HG03342 (cell line): ENCODE measurements around the gene MEPCE.
A peak's percentile ranks its signal among the peaks of the same experiment; 100 is the strongest.
"Not testable (repeated sequence)": the region's sequence is repeated elsewhere in the genome, so short reads cannot be mapped to it uniquely, and the experiment has no call there.

Experiments used
- ATAC-seq: cut with Tn5 transposase; IDR thresholded peaks from one replicate; pipeline ENCODE4 v1.9.1; 2021; ENCODE audit warnings: mild to moderate bottlenecking, moderate library complexity; ENCODE audit not compliant: unreplicated experiment

The MEPCE gene

DNA sequence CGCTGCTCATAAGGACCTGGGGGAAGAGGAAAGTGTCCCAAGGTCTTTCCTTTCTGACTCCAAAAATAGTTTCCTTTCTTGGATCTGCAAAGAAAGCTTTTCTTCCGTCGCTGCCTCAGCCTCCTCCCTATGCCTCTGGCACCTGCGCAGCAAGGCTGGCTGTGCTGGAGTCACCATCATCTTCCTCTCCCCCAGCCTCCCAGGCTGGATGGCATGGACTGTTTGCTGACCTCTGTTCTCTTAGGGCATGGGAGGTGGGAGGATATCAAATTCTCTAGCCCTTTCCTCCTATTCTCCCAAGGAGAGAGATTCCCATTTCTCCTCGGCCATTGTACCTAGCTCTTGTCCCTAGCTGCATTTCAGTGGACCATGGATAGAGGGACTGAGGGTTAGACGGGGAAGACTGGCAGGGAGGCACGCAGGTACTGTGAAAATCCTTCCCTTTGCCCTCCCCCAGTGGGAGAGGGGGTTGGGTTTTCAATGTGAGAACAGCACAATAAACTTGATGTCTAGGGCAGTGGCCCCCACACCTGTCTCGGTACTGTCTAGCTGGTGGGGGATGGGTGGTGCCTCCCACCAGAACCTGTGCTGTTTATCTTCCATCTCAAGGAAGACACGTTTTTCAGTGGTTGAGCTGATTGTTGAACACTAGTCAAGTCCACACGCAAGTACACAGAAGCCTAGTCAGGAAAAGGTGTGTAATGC is 4.1 kb downstream of the MEPCE start:
- ATAC-seq, result no peak

DNA sequence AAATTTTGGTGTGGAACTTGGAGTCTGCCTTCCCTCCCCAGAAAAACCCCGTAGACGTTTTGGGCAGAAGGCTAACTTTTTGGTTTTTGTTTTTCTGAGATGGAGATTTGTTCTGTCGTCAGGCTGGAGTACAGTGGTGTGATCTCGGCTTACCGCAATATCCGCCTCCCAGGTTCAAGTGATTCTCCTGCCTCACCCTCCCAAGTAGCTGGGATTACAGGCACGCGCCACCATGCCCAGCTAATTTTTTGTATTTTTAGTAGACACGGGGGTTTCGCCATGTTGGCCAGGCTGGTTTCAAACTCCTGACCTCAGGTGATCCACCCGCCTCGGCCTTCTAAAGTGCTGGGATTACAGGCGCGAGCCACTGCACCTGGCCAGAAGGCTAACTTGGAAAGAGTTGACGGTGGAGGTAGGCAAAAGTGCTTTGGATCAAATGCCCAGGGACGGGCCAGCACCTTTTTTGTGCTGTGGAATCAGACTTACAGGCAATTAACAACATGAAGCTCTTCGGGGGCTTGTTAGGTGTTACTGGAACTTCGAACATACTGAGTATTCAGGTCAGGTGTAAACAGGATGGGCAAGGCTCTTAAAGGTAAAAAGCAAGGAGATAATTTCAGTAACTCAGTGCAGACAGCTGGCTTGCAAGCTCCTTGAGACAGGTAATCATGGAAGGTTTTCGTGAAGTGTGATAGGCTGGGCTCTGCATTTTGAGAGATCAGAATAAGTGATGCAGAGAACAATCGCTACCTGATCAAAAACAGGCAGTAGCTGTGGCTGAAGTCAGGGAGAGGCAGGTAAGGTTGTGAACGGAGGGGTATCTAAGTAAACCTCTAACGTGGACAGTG is 4.9 kb downstream of the MEPCE start:
- ATAC-seq, result no peak

DNA sequence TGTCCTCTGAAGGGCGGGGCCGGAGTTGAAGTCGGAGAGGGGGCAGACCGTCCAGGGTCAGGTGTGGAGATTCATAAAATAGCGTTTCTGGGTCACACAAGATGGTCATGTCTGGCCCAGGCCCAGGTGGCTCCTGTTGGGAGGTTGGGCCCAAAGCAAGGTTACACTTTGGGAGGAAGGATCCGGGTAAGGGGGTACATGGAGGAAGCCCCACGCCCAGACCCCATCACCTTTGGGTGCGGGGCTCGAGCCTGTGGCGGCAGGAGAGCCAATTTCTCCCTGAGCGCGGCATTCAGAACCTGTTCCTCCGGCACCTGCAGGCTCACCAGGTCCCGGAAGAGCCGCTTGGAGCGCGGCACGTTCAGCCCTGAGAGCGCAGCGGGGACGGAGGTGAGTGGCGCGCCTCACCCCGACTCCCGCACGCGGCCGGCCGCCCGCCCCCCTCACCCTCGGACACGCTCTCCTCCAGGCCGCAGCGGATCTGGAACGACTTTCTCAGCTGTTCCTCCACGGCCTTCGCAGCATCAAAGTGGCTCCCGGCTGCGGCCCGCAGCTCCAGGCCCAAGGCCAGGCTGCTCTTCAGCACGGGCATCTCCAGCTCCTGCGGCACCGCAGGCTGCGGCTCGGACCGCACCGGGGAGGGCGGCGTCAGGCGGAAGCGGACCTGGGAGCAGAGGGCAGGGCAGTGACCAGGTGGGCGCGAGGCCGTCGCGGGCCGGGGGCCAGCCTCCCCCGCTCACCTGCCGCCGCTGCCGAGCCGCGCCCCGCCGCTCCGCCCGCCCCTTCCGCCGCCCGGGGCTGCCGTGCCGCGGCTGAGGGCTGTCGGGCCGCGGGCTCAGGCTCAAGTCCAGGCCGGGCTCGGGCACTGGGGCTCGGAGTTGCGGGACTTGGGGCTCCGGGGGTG is 6.0 kb downstream of the MEPCE start:
- ATAC-seq, result peak; percentile 27

DNA sequence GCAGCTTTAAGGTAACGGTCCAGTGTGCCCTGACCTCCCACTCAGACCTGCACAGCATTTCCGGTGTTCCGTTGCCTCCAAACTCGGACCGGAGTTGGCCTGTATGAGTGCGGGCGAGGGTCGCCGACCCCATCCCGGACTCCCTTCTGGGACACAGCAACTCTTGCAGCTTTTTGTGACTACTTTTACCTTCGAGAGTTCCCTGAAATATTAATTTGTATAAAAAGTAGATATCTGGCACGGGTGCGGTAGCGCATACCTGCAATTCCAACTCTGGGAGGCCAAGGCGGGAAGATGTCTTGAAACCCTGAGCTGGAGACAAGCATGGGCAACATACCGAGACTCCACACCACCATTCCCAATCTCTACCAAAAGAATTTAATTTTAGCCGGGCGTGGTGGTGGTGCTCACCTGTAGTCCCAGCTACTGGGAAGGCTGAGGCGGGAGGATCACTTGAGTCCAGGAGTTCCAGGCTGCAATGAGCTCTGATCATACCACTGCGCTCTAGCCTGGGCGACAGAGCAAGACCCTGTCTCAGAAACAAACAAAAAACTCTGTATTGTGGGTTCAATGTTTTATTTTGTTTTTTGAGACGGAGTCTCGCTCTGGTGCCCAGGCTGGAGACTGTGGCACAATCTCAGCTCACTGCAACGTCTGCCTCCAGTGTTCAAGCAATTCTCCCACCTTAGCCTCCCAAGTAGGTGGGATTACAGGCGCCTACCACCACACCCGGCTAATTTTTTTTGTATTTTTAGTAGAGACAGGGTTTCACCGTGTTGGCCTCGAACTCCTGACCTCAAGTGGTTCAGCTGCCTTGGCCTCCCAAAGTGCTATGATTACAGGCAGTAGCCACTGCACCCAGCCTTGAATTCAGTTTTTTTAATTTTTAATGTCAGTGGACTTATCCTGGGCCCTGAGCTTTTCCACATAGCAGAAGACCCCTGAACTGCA is 7.8 kb downstream of the MEPCE start:
- no peak for ATAC-seq

DNA sequence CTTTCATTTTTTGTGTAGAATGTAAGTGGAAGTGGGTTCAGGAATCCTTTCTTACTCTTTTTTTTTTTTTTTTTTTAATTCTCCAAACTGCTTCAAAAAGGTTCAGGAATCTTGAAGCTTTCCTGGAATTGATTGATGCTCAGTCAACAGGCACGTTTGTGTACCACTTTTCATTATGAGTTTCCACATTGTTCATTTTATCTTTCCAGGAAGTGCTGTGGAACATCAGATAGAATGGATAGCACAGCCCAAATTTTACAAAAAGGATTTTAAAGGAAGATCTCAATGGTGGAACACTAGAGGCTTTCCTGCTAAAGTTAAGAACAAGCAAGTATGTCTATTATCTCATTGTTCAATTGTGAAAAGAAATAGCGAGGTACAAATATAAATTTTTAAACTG is 8.5 kb downstream of the MEPCE start:
- ATAC-seq, result no peak

DNA sequence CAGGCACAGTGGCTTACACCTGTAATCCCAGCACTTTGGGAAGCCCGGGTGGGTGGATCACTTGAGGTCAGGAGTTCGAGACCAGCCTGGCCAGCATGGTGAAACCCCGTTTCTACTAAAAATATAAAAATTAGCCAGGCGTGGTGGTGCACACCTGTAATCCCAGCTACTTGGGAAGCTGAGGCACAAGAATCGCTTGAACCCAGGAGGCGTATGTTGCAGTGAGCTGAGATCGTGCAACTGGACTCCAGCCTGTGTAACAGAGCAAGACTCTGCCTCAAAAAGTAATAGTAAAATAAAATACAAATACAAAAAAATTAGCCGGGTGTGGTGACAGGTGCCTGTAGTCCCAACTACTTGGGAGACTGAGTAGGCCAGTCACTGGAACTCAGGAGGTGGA is 9.1 kb downstream of the MEPCE start:
- not testable (repeated sequence) for ATAC-seq

DNA sequence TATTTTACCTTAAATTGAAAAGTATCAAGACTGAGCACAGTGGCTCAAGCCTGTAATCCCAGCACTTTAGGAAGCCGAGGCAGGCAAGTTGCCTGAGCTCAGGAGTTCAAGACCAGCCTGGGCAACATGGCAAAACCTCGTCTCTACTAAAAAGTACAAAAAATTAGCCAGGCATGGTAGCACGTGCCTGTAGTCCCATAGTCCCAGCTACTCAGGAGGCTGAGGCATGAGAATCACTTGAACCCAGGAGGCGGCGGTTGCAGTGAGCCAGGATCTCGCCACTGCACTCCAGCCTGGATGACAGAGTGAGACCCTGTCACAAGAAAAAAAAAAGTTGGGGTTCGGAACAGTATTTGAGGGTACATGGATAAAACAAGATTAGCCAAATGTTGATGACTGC is 9.6 kb downstream of the MEPCE start:
- ATAC-seq, result not testable (repeated sequence)

DNA sequence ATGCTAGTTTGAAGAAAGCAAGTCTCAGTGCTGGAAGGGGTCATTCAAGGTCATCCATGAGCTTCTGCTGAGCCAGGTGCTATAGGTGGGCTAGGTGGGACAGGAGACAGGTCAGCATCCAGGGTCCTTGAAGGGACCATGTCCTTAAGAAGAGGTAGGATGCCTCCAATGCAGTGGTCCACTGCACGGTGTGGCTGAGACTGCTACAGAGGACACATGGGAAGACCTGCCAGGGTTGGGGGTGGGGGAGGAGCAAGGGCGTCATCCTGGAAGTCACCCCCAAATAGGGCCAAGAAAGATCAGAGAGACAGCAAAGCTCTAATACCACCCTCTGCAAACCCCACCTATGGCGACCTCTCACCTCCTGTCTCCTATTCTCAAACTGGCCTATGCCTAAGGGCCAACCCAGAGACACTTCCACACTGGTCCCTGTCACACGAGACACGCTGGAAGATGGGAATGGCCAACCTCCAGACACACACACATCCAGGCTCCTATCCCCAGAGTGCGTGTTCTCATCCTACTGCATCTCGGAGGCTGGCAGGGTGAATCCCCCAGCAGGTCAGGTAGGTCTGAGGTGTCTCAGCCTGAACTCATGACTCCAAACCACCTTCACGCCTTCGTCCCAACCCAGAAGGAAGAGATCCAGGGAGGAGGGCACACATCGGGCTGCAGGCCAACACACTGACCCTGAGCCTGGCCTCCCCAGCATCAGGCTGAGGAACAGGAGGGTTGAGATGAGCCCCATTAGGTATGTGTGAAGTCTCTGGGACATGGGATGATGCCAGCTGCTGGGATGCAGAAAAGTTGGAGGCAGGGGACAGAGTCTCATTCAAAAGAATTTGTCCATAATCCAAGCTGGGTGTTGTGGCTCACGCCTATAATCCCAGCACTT is 12.3 kb downstream of the MEPCE start:
- ATAC-seq, result no peak

DNA sequence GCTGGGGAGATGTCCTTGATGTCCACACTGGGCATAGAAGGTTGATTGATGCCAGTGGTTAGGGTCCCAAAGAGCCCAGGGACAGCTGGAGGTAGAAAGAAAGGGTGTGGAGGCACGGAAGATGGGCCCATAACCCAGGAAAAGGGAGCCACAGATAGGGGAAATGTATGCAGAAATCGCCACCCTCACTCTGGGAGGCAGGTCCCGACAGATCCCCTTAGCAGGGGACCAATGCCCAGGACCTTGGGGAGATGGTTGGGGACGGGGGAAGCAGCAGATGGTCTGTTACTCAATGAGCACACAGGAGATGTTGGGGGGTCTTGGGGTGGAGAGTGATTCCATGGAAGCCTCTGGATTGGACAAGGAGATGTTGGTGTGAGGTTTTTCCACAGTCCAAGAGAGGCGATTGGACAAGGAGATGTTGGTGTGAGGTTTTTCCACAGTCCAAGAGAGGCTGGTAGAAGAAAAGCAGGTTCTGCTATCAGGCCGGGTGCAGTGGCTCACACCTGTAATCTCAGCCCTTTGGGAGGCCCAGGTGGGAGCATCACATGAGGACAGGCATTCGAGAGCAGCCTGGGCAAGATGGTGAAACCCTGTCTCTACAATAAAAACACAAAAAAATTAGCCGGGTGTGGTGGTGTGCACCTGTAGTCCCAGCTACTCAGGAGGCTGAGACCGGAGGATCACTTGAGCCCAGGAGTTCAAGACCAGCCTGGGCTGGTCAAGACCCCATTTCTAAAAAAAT is 13.6 kb downstream of the MEPCE start:
- no peak for ATAC-seq

DNA sequence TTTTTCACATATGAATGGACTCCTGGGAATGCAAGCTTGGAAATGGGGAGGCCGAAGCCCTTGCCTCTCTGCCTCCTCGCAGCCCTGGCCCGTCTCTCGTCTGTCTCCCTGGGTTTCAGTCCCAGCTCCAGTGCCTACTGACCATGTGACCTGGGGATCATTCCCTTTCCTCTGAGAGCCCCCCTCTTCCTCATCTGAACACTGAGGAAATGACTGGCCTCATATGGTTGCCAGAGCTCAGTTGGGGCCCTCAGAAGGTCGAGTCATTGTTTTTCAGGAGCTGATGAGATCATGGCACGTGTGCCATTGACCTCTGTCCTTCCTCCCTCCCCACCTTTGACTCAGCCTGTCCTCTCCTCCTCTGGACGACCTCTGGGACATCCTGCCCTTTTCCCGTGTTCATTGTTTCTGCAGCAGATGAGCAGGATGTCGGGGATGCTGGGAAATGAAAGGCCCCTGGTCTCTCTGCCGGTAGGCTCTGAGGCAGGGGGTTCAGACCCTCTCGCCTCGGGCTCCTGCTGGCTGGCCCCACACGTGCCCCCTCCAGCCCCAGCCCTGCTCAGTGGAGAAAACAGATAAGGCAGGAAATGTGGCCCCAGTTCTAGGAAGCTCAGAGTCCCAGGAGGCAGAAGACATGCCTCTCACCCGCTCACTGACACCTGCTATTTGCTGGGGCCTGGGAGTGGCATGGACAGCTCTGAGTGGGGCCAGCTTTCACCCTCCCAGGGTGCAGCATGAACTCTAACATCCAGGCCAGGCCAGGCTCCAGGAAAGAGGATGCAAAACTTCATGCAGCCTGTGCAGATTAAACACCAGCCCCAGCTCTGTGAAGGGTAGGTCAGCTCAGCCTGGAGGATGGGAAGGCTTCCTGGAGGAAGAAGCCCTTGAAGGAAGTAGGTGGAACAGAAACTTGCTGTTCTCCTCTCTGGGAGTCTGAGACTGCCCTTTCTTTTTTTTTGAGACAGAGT is 15.0 kb downstream of the MEPCE start:
- no peak for ATAC-seq

DNA sequence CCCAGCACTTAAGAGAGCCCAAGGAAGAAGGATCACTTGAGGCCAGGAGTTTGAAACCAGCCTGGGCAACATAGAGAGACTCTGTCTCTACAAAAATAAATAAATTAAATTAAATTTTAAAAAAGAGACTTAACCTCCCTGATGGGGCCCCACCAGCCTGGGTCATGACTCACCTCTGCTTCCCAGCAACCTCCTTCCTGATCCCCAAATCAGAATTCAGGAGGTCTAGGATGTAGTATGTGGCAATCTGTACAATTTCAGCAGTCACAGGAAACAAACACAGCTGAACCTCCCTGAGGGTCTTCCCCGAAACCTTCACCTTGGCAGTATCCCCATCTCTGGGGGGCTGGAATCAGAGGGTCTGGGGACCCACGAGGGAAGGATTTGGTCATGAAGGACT is 16.4 kb downstream of the MEPCE start:
- ATAC-seq, result no peak

DNA sequence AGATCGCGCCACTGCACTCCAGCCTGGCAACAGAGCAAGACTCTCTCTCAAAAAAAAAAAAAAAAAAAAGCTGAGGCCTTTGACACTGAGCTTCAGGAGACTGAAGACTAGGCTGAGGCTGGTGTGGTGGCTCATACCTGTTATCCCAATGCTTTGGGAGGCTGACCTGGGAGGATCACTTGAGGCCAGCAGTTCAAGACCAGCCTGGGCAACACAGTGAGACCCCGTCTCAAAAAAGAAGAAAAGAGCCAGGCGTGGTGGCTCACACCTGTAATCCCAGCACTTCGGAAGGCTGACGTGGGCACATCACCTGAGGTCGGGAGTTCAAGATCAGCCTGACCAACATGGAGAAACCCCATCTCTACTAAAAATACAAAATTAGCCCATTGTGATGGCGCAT is 17.7 kb downstream of the MEPCE start:
- ATAC-seq, result not testable (repeated sequence)

DNA sequence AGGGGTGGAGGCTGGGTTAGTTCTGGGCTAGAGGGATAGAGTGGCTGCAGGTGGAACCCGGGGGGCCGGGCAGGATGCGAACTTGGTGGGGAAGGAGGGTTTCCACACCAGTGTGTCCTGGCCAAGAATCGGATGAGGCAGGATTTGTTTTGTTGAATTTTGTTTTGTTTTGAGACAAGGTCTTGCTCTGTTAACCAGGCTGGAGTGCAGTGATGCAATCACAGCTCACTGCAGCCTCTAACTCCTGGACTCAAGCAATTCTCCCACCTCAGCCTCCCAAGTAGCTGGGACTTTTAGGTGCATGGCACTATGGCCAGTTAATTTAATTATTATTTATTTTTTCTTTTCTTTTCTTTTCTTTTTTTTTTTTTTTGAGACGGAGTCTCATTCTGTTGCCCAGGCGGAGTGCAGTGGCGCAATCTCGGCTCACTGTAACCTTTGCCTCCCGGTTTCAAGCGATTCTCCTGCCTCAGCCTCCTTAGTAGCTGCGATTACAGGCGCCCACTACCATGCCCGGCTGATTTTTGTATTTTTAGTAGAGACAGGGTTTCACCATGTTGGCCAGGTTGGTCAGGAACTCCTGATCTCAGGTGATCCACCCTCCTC is 19.7 kb downstream of the MEPCE start:
- no peak for ATAC-seq

DNA sequence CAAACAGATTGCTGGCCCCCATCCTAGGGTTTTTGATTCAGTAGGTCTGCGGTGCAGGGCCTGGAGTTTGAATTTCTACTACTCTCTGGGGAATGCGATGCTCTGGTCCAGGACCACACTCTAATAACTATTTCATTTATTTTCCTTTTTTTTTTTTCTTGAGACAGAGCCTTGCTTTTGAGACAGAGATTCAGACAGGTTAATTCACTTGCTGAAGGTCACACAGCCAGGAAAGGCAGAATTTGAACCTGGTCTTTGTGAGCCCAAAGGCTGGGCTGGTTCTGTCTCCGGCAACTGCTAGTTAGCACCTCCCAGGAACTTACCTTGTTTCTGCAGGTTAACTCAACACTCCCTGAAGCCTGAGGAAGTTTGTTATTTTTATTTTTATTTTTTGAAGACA is 22.9 kb downstream of the MEPCE start:
- no peak for ATAC-seq

DNA sequence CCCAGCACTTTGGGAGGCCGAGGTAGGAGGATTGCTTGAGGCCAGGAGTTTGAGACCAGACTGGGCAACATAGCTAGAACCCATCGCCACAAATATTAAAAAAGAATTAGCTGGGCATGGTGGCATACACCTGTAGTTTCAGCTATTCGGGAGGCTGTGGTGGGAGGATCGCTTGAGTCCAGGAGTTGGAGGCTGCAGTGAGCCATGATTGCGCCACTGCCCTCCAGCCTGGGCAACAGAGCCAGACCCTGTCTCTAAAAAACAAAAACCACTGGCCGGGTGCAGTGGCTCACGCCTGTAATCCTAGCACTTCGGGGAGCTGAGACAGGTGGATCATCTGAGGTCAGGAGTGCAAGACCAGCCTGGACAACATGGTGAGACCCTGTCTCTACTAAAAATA is 24.2 kb downstream of the MEPCE start:
- ATAC-seq, result not testable (repeated sequence)

DNA sequence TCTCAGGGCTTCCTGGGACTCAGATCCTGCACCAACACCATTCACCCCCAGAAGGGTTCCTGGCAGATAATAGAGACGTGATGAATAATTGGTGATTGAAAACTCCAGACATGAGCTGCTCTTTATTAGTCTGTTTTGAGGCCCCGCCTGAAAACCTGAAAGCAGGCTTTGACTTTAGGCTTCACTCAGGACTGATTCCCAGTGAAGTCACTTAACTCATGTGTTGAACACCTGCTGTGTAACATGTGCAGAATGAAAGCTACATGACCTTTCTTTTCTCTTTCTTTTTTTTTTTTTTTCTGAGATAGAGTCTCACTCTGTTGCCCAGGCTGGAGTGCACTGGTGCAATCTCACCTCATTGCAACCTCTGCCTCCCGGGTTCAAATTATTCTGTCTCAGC is 25.6 kb downstream of the MEPCE start:
- no peak for ATAC-seq

DNA sequence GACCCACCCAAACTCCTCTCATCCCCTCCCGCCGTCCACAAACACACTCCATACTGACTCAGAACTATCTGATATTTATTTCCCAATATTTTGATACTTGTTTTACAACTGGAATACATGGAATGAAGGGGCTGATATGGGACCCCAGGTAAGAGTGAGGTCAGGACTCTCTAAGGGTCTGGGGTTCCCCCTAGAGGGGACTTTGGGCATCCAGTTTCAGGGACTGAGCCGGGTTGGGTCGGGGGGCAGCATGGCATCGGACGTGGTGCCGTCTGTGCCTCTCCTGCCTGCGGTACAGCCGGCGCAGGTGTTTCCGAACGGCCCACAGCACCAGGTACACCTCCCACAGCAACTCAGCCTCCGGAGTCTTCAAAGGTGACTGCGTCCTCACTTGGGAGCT is 26.9 kb downstream of the MEPCE start:
- no peak for ATAC-seq
